IPS-15b (cell line): ENCODE measurements around the gene SERPIND1.
"Not testable (repeated sequence)": the region's sequence is repeated elsewhere in the genome, so short reads cannot be mapped to it uniquely, and the experiment has no call there.

Experiments
- H3K27me3 ChIP-seq: one replicate; pipeline ENCODE4 v1.6.1; 2013; ENCODE audit warnings: low read length; ENCODE audit not compliant: control insufficient read depth, insufficient read depth
- H3K36me3 ChIP-seq: one replicate; pipeline ENCODE4 v1.6.1; 2013; ENCODE audit warnings: low read length; ENCODE audit not compliant: control insufficient read depth, insufficient read depth
- H3K4me1 ChIP-seq: one replicate; pipeline ENCODE4 v1.6.1; 2013; ENCODE audit warnings: mild to moderate bottlenecking, low read length; ENCODE audit not compliant: control insufficient read depth, insufficient read depth
- H3K4me3 ChIP-seq: one replicate; pipeline ENCODE4 v1.5.1; 2013; ENCODE audit warnings: low read depth, low read length
- H3K9ac ChIP-seq: one replicate; pipeline ENCODE4 v1.6.1; 2013; ENCODE audit warnings: low read depth, mild to moderate bottlenecking, low read length
- H3K9me3 ChIP-seq: one replicate; pipeline ENCODE4 v1.6.1; 2013; ENCODE audit warnings: mild to moderate bottlenecking, low read length; ENCODE audit not compliant: control insufficient read depth, insufficient read depth

The SERPIND1 gene

DNA sequence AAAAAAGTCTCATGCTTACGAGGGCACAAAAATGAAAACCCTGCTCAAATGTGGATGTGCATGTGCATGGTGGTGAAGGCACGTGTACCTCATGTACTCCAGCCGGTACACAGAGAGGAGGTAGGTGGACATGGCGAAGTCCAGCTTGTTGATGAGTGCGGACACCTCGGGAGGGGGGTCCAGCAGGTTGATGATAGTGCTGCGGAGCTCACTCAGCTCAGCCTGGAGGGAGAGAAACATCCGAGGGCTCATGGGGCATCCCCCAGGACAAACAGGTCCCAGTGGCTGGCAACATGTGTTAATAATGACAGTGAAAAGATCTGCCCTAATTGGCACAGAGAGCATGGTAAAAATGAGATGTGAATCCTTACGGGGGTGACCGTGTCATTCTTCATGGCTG is 9.2 kb upstream of the SERPIND1 start:
- Histone ChIP-seq H3K36me3 (peaks cover 8% of the 10 kb centered on the region), H3K9ac (no peak overlapping the region), H3K9me3 (no peaks in the 10 kb centered on the region), H3K4me3 (no peak overlapping the region), H3K4me1 (no peaks in the 10 kb centered on the region), H3K27me3 (no peaks in the 10 kb centered on the region)

DNA sequence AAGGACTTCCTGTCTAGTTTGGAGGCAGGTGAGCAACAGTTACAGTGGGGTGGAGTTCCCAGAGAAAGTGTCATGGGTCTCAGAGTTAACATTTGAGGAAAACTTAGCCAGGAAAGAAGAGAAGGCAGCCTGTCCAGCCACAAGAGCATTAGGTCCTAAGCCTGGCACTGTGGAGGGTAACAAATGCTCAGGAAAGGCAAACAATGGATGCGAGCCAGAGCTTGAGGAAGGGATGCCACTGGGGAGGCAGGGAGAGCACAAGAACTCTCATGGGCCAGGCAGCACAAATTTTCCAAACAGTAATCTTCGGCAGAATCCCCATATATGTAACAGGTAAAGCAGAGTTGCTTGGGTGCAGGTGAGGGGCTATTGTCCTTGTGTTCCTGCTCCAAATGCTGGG is 8.0 kb upstream of the SERPIND1 start:
- H3K36me3 ChIP-seq: peaks cover 8% of the 10 kb centered on the region

DNA sequence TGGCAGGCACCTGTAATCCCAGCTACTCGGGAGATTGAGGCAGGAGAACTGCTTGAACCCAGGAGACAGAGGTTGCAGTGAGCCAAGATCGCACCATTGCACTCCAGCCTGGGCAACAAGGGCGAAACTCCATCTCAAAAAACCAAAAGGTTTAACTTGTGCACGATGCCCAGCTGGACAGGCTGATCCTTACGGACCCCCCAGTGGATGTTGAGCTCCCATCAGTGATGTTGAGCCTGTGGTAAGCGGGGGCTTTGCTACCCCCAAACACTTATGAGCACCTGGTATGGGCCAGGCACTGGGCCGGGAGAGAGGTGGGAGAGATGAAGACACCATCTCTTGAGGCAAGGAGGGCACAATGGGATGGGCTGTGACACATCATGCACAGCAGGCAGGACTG is 7.4 kb upstream of the SERPIND1 start:
- Histone ChIP-seq H3K9ac (no peak overlapping the region), H3K9me3 (no peaks in the 10 kb centered on the region), H3K27me3 (no peaks in the 10 kb centered on the region), H3K36me3 (peaks cover 8% of the 10 kb centered on the region), H3K4me1 (no peaks in the 10 kb centered on the region), H3K4me3 (no peak overlapping the region)

More for the DNA sequence above, 8.0 kb upstream of the SERPIND1 start:
- H3K27me3 ChIP-seq: no peaks in the 10 kb centered on the region
- no peak overlapping the region for H3K4me3 ChIP-seq
- no peaks in the 10 kb centered on the region for H3K4me1 ChIP-seq
- H3K9ac ChIP-seq: no peak overlapping the region
- H3K9me3 ChIP-seq: no peaks in the 10 kb centered on the region

DNA sequence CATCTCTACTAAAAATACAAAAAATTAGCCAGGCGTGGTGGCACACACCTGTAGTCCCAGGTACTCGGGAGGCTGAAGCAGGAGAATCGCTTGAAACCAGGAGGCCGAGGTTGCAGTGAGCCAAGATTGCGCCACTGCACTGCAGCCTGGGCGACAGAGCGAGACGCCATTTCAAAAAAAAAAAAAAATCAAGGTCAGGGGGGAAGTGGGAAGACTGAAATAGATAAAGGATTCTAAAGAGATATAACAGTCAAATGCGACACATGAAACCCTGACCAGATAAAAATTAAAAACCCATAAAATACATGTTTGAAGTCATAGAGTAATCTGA is 4.5 kb upstream of the SERPIND1 start:
- not testable (repeated sequence) for H3K27me3 ChIP-seq, H3K9ac ChIP-seq, H3K9me3 ChIP-seq, H3K4me3 ChIP-seq, H3K36me3 ChIP-seq, H3K4me1 ChIP-seq

DNA sequence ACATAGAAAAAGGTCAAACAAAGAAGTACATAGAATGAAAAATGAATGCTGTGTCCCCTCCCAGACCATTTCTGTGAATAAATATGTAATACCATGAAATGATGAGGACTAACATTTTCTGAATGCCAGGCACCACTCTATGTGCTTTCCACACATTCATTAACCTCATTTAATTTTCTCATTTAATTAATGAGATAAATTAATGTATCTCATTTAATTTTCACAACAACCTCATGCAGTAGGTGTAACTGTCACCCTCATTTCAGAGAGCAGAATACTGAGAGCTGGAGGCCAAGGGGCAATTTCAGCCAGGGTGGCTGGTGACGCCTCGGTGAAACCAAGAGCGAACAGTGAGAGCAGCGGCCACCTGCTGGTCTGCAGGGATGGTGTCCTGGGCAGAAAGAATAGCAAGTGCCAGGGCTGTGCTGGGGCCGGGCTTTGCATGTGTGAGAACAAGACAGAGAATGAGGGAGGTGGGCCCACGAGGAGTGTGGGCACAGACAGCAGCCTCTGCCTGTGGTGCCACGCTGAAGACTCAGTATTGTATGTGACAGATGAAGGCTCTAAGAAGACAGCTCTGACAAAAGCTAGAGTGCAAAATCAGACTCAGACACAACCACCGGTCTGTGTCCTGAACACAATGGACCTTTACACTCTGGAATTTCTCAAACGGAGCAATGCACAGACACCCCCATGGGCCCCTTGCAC is 1.8 kb upstream of the SERPIND1 start:
- Histone ChIP-seq H3K36me3 (no peaks in the 10 kb centered on the region), H3K9ac (no peak overlapping the region), H3K9me3 (no peaks in the 10 kb centered on the region), H3K4me3 (no peak overlapping the region), H3K27me3 (no peaks in the 10 kb centered on the region), H3K4me1 (no peaks in the 10 kb centered on the region)

DNA sequence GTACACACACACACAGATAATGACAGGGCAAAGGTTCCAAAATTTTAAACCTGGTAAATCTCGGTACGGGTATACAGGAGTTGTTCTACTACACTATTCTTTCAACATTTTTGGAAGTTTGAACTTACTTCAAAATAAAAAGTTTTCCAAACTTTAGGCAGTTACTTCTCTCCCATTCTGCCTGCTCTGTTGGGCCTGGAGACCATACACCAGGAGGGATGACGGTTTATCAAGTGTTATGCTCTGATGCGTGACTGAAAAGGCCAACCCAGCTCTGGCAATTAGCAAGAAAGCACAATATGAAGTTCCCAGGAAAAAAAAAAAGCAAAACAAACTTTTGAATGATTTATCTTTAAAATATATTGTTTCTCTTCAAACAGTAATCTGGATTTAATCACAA is 969 bp downstream of the SERPIND1 start:
- H3K27me3 ChIP-seq: no peaks in the 10 kb centered on the region
- no peak overlapping the region for H3K9ac ChIP-seq
- H3K4me3 ChIP-seq: no peak overlapping the region
- H3K36me3 ChIP-seq: no peaks in the 10 kb centered on the region
- H3K9me3 ChIP-seq: no peaks in the 10 kb centered on the region
- H3K4me1 ChIP-seq: no peaks in the 10 kb centered on the region

DNA sequence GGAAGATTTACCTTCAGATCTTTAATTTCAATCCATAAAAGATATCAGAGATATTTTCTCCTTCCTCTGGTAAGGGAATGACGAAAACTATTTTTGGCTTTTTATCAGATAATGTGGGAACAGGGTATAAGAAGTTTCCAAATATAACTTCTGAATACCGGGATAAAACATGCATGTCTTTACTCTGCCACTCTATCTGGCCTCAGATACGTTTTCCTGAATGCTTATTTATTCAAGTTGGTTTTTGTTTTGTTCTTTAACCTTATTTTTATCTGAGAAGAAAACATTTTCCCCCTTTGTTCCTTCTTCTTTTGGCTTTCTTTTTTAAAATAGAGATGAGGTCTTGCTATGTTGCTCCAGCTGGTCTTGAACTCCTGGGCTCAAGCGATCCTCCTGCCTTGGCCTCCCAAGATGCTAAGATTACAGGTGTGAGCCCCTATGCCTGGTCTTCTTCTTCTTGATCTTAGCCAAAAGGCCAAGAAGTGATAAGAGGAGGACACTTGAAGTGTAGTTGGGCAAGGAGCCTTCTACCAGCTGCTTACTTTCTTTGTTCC is 1.5 kb downstream of the SERPIND1 start:
- no peaks in the 10 kb centered on the region for H3K27me3 ChIP-seq
- no peaks in the 10 kb centered on the region for H3K4me1 ChIP-seq
- H3K4me3 ChIP-seq: no peak overlapping the region
- H3K9me3 ChIP-seq: no peaks in the 10 kb centered on the region
- no peaks in the 10 kb centered on the region for H3K36me3 ChIP-seq
- H3K9ac ChIP-seq: no peak overlapping the region

DNA sequence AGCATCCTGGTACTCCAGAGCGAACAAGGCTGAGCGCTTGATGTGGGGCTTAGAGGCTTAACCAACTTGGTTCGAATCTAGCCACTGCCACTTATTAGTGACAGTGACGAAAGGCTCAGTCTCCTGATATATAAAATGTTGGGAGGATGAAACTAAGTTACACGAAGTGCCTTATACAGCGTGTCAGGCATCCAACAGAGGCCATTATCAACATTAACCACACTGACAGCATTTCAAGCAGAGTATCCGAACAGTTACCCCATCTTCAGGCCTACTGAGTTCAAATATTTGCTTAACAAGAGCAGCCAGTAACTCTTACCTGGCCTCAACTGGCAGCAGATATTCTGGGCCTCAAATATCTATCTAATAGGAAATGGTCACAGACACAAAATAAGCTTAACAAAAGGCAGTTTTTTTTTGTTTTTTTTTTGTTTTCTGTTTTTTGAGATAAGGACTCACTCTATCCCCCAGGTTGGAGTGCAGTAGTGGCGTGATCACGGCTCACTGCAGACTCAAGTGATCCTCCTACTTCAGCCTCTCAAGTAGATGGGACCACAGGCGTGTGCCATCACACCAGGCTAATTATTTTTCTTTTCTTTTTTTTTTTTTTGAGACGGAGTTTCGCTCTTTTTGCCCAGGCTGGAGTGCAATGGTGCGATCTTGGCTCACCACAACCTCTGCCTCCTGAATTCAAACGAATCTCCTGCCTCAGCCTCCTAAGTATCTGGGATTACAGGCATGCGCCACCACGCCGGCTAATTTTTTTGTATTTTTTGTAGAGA is 2.9 kb downstream of the SERPIND1 start:
- Histone ChIP-seq H3K4me1 (no peaks in the 10 kb centered on the region), H3K36me3 (no peaks in the 10 kb centered on the region)

DNA sequence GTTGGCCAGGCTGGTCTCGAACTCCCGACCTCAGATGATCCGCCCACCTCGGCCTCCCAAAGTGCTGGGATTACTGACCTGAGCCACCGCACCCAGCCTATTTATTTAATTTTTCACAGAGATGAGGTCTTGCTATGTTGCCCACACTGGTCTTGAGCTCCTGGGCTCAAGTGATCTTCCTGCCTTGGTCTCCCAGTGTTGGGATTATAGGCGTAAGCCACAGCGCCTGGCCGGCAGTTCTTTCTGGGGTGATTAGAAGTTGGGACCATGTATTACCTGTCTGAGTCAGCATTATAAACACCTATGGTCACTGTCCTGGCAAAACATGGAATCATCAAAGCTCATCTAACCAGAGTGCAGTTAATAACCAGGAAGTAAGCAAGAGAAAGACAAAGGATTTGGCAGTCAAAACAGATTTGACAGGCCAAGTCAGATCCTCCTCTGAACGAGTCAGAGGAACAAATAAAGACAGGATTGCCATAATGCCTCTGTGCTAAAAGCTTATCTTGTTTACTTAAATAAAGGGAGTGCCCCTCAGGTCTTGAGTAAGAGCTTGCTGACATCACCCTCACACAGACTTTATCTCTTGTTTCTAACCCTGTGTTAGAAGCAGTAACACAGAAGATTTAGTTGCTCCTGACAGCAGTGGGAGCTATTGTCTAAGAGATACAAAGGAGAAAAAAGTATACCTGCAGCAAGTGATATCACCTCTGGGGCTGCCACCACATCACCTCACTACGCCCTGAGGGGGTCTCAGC is 3.7 kb downstream of the SERPIND1 start:
- Histone ChIP-seq H3K9ac (no peak overlapping the region), H3K27me3 (no peaks in the 10 kb centered on the region), H3K4me3 (no peak overlapping the region), H3K4me1 (no peaks in the 10 kb centered on the region), H3K9me3 (no peaks in the 10 kb centered on the region), H3K36me3 (no peaks in the 10 kb centered on the region)

More for the DNA sequence above, 2.9 kb downstream of the SERPIND1 start:
- H3K9ac ChIP-seq: no peak overlapping the region
- no peaks in the 10 kb centered on the region for H3K27me3 ChIP-seq
- no peak overlapping the region for H3K4me3 ChIP-seq
- no peaks in the 10 kb centered on the region for H3K9me3 ChIP-seq

DNA sequence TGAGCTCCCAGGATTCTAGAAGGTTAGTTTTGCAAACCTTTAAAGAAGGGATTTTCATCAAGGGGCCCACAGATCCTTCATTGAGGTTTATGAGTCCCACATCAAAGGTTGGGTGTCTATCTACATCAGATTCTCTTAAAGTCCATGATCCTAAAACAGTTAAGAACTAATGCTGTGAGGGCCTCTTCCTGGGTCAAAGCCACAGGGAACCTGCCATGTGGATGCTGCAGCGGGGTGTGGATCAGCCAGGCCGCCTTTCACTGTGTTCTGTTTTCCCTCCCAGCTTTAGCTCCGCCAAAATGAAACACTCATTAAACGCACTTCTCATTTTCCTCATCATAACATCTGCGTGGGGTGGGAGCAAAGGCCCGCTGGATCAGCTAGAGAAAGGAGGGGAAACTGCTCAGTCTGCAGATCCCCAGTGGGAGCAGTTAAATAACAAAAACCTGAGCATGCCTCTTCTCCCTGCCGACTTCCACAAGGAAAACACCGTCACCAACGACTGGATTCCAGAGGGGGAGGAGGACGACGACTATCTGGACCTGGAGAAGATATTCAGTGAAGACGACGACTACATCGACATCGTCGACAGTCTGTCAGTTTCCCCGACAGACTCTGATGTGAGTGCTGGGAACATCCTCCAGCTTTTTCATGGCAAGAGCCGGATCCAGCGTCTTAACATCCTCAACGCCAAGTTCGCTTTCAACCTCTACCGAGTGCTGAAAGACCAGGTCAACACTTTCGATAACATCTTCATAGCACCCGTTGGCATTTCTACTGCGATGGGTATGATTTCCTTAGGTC is 5.3 kb downstream of the SERPIND1 start:
- H3K9me3 ChIP-seq: no peaks in the 10 kb centered on the region
- no peaks in the 10 kb centered on the region for H3K36me3 ChIP-seq
- no peak overlapping the region for H3K9ac ChIP-seq
- H3K4me3 ChIP-seq: no peak overlapping the region
- H3K4me1 ChIP-seq: peaks cover 5% of the 10 kb centered on the region
- no peaks in the 10 kb centered on the region for H3K27me3 ChIP-seq

DNA sequence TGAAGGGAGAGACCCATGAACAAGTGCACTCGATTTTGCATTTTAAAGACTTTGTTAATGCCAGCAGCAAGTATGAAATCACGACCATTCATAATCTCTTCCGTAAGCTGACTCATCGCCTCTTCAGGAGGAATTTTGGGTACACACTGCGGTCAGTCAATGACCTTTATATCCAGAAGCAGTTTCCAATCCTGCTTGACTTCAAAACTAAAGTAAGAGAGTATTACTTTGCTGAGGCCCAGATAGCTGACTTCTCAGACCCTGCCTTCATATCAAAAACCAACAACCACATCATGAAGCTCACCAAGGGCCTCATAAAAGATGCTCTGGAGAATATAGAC is 5.9 kb downstream of the SERPIND1 start:
- H3K9me3 ChIP-seq: no peaks in the 10 kb centered on the region
- peaks cover 5% of the 10 kb centered on the region for H3K4me1 ChIP-seq
- no peak overlapping the region for H3K9ac ChIP-seq
- no peak overlapping the region for H3K4me3 ChIP-seq
- no peaks in the 10 kb centered on the region for H3K27me3 ChIP-seq
- H3K36me3 ChIP-seq: no peaks in the 10 kb centered on the region
